Measurements from ENCODE around the gene UGDH.

Gene UGDH

DNA sequence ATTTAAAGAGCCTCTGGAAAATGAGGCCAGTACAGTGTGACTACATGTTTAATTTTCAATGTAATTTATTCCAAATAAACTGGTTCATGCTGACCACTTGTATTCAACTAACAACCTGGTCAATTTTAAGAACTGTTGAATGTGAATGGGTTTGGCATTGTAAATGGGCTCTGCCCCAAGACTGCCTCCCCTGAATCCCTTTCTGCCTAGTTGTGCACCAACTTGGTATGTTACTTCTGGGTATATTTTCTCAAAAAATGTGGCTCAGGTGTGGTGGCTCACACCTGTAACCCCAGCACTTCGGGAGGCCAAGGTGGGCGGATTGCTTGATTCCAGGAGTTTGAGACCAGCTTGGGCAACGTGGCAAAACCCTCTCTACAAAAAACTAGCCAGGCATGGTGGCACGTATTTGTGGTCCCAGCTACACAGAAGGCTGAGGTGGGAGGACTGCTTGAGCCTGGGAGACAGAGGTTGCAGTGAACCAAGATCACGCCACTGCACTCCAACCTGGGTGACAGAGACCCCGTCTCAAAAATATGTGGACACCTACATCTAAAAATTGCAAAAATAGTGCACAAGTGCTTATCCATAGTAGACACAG, 75.7 kb downstream of the UGDH start:
- no peak for DNase-seq

DNA sequence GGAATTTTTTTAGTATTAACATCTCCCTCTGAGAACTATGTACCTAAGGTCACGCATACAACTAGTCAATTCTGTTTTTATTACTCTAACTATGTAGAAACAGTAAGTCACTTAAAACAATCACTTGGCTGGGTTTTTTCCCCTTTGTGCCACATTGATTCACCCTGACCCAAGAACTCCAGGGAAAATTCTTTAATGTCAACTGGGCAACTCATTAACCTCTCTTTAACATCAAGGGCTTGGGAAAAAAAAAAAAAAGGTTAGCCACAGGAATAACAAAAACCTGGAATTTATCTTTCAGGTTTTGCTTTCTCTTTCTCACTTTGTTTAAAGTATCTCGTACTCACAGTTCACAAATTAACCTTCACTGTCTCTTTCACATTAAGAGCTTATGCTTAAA, 76.6 kb downstream of the UGDH start:
- DNase-seq = no peak
